ENCODE data around the gene SOX18.

GRCh38 chr20:64045346-64046011 is 4.0 kb downstream of the SOX18 start:
- TF ChIP-seq CTCF (conservative IDR thresholded peaks at IDR 0.05; ENCODE audit: low read depth, low read length) (no peak), EZH2 (IDR thresholded peaks at IDR 0.05; ENCODE audit: borderline replicate concordance, low read depth, low read length, poor library complexity, severe bottlenecking) (no peak)
